Mucosa of descending colon (tissue), 3 donors: ENCODE data around the gene TAF4. TPM values are rescaled to one million over a fixed set of nuclear protein-coding genes. Genes with fewer than 3 reads are reported as not detected.
A peak's percentile ranks its signal among the peaks of the same experiment; 100 is the strongest.

Experiments
- ATAC-seq: fragments of 200-7000 bp; cut with Tn5 transposase; one replicate; pipeline ENCODE4 v1.9.1; 2020; ENCODE audit warnings: mild to moderate bottlenecking, moderate library complexity
- DNase-seq, 3 donors: peaks; one replicate each; pipeline ENCODE4 v3.0.0-alpha.2; 2020
- H3K36me3 ChIP-seq: fragments of 200-600 bp; one replicate; pipeline ENCODE4 v1.8.0; 2021; ENCODE audit warnings: low read depth, mild to moderate bottlenecking
- H3K4me1 ChIP-seq: fragments of 200-600 bp; one replicate; pipeline ENCODE4 v1.8.0; 2021; ENCODE audit warnings: low read depth, mild to moderate bottlenecking
- H3K4me3 ChIP-seq: fragments of 200-600 bp; one replicate; pipeline ENCODE4 v1.8.0; 2021; ENCODE audit warnings: mild to moderate bottlenecking
- H3K9me3 ChIP-seq: fragments of 200-600 bp; one replicate; pipeline ENCODE4 v1.8.0; 2021; ENCODE audit warnings: mild to moderate bottlenecking
- intact Hi-C, 2 donors: fragments of 100-400 bp; cut with DNase I in 1 of 2; cut with micrococcal nuclease in 1 of 2; formaldehyde crosslinking; loops; one replicate each; pipeline versions ENCODE4 v1.11.0 to v1.11.1; 2022; cut with DNase I, micrococcal nuclease
- total RNA-seq, 3 donors: library from RNA; stranded (reverse); fragmentation: NEBNext Ultra II Directional in 2 of 3; extraction: Animal tissue kit (Norgen Biotek cat#: 25700) in 2 of 3; gene quantifications; one replicate each; pipeline versions ENCODE4 v1.2.1 to v1.2.4, GENCODE V29; 2021 to 2023
- TF ChIP-seq, protein P1 (sequence below): fragments of 200-600 bp; IDR thresholded peaks from one replicate; pipeline ENCODE4 v1.8.0; 2022; ENCODE audit warnings: antibody characterized with exemption, mild to moderate bottlenecking
- donor health status: DM: no; HTN: no; CAD: no; lungs with moderate emphysema.
- donor health status: DM: no; HTN: no; CAD: no.
- donor health status: DM: no; HTN: yes; CAD: no.

Gene TAF4
- total RNA-seq, 3 donors from 2014 or later: 23.8 to 28.3 (median 27.5) TPM

DNA sequence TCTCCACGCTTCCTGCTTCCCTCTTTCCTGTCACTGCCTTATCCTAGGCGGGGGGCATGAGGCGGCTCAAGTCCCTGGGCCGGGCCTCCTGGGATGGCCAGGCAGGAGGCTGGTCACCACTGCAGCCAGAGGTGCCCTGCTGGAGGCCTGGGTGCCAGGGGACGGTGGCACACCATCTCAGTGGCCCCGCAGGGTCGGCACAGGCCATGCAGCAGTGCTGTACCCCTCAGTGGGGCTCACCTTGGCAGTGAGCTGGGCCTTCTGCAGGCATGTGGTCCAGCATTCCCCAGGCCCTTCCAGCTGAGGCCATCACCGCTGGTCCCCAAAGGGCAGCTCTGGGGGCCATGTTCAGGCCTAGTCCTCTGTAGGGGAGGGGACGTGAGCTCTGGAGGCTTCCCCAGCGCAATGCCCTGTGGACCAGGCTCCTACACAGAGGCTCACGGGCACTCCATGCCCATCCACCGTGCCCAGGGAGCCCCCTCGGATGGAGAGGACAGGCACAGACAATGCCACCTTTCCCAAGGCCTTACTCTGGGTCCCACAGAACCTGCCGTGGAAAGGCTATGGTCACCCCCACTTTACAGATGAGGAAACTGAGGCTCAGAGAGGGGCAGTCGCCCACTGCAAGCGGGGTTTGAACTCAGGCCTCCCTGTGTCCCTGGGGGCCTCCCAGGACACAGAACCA, 123.8 kb downstream of the TAF4 start:
- Histone ChIP-seq H3K4me1 (no peaks in the 10 kb centered on the region), H3K9me3 (no peaks in the 10 kb centered on the region), H3K36me3 (no peaks in the 10 kb centered on the region), H3K4me3 (no peak overlapping the region)
- ATAC-seq: no peak
- DNase-seq: peak in 2 of 3 donors; percentile 4 to 23
- intact Hi-C loops: no loop called here
- TF ChIP-seq, protein P1, sequence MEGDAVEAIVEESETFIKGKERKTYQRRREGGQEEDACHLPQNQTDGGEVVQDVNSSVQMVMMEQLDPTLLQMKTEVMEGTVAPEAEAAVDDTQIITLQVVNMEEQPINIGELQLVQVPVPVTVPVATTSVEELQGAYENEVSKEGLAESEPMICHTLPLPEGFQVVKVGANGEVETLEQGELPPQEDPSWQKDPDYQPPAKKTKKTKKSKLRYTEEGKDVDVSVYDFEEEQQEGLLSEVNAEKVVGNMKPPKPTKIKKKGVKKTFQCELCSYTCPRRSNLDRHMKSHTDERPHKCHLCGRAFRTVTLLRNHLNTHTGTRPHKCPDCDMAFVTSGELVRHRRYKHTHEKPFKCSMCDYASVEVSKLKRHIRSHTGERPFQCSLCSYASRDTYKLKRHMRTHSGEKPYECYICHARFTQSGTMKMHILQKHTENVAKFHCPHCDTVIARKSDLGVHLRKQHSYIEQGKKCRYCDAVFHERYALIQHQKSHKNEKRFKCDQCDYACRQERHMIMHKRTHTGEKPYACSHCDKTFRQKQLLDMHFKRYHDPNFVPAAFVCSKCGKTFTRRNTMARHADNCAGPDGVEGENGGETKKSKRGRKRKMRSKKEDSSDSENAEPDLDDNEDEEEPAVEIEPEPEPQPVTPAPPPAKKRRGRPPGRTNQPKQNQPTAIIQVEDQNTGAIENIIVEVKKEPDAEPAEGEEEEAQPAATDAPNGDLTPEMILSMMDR: no peak

DNA sequence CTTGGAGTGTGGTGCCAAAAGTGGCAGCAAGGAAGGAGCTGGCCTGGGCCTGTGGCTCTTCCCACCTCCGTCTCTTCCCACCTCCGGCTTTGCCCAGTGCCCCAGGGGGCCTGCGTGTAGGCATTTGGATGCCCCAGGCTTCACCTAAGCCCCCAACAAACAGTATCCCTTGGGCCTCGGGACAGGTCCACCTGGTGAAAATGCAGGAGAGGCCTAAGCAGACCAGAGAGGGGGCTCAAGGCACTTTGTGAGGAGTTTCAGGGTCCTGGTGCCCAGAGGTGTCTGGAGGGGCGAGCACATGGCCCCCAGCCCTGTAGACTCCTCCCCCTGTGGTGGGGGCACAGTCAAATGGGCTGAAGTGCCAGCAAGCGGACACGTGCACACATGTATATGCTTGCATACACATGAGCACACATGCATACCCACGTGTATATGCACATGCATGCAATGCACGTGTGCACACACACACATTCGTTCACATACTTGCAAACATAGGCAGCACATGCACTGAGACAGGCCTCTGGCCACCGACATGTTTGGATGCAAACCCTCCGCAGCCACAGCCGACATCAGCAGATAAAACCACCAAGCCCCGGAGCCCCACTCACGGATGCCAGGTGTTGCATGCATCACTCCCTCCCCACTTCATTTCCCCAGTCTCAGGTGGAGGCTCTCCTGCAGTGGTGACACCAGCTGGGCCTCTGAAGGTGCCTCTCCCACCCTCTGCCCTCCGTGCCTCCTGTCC, 124.5 kb downstream of the TAF4 start:
- Histone ChIP-seq H3K4me1 (no peaks in the 10 kb centered on the region), H3K9me3 (no peaks in the 10 kb centered on the region), H3K4me3 (no peak overlapping the region), H3K36me3 (no peaks in the 10 kb centered on the region)
- DNase-seq (peak in 2 of 3 donors; percentile 8 to 16), ATAC-seq (no peak)
- TF ChIP-seq, protein P1: no peak
- intact Hi-C loops: no loop called here

DNA sequence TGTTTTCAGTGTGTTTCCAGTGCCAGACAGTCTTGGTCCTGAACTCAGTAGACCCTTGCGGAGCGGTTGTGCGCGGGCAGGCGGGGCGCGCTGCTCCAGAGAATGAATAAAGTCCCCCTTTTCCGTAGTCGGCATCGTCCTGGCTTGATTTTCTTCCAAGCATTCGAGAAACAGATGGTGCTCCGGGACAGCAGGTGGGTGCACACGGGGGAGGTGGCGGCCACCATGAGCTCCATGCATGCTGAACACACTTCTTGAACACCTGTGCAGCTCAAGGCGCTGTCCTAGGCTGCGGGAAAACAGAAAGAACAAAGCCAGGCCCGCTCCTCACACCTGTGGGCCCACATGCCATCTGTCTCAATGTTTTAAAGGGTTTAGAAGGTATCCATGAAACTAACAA, 125.2 kb downstream of the TAF4 start:
- H3K4me1 ChIP-seq: no peaks in the 10 kb centered on the region
- H3K36me3 ChIP-seq: no peaks in the 10 kb centered on the region
- no peak overlapping the region for H3K4me3 ChIP-seq
- DNase-seq: peak in 1 of 3 donors; percentile 17
- intact Hi-C loops: no loop called here
- H3K9me3 ChIP-seq: no peaks in the 10 kb centered on the region
- TF ChIP-seq, protein P1: no peak
- no peak for ATAC-seq

DNA sequence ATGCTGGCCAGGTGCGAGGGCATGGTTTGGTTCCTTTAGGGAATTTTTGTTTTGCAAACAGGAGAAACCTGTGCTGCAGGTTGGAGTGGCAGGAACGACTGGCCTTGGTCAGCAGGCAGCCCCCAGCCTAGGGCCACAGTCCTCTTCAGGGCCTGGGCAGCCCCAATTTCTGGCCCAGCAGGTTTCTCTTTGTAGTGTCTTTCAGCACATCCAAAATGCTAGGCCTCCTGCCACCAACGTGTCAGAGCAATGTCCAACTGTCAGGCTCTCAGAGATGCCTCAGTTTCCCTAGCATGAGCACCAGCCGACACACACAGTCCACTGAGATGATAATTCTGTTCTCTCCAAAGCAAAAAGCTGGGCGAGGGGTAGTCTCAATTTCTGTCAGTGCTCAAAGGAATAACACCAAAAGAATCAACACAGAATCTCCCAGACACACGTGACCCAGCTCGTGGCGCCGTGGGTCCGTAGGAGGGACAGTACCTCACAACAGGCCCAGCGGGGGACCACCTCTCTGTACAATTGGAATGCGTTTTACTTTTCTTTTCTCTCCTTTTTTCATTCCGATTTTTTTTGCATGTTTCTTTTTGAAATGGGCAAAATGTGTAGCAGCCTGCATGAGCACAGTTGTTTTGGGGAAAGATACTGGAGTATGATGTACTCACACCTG, 125.9 kb downstream of the TAF4 start:
- no peaks in the 10 kb centered on the region for H3K9me3 ChIP-seq
- intact Hi-C loops: no loop called here
- TF ChIP-seq, protein P1: no peak
- no peak overlapping the region for H3K4me3 ChIP-seq
- DNase-seq (peak in 1 of 3 donors; percentile 5), ATAC-seq (no peak)
- no peaks in the 10 kb centered on the region for H3K4me1 ChIP-seq
- no peaks in the 10 kb centered on the region for H3K36me3 ChIP-seq

DNA sequence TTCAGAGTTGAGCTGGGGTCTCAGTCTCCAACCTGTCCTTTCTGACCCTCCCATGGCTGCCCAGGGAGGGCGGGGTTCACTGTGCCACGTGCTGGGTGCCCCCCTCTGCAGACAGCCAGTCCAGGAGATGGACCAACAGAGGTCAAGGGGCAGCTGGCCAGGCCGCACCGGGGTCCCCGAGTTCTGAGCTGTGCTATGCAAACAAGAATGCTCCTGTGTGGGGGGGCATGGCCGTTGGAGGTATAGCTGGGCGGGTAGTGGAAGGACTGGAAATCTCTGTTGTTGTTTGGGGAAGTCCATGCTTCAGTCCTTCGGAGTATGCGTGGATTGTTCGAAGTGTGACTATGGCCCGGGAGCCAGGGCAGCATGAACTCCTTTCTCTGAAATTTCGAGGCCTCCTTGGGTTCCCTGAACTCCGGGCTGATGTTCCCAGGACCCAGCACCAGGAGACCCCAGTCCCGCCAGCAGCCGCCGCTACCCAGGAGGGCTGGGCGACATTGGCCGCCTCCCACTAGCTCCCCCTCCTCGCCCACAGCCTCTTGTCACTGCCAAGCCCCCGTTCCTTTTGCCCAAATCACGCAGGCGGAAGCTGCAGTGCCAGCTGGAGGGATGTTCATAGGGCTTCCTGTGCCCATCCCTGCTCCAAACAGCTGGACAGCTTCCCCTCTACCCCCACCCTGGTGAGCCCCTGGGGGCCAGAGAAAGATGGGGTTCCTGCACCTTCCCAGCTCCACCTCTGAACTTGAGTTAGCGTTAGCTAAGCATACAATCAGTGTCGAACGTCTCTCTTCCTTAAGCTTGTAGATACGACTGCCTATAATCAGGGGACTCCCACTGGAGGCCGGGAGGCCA, 126.6 kb downstream of the TAF4 start:
- TF ChIP-seq, protein P1: no peak
- DNase-seq (peak in 2 of 3 donors; percentile 11 to 33), ATAC-seq (no peak)

More for the DNA sequence above, 126.6 kb downstream of the TAF4 start:
- Histone ChIP-seq H3K4me1 (no peaks in the 10 kb centered on the region), H3K9me3 (no peaks in the 10 kb centered on the region), H3K36me3 (no peaks in the 10 kb centered on the region), H3K4me3 (no peak overlapping the region)
- intact Hi-C loops: no loop called here
